CD14-positive monocyte (primary cell): ENCODE measurements around the gene GPRC5B. TPM values are rescaled to one million over a fixed set of nuclear protein-coding genes. Genes with fewer than 3 reads are reported as not detected.

Experiments used
- DNase-seq, 3 donors: peaks; one replicate each; pipeline ENCODE4 v3.0.0-alpha.2; 2011 to 2022
- H2AFZ ChIP-seq: 2 replicates; pipeline ENCODE4 v1.6.0; 2012; ENCODE audit warnings: mild to moderate bottlenecking, low read depth, low read length, inconsistent platforms; ENCODE audit not compliant: insufficient read depth, poor library complexity, severe bottlenecking
- H3K27ac ChIP-seq, 2 donors: 1 replicate in 1 of 2; 2 replicates in 1 of 2; pipeline ENCODE4 v1.5.1; 2012 to 2013; ENCODE audit warnings: low read length in 2 of 2, control low read depth in 1 of 2, inconsistent platforms in 1 of 2, low read depth in 1 of 2, mild to moderate bottlenecking in 1 of 2
- H3K27me3 ChIP-seq, 2 donors: one replicate each; pipeline versions ENCODE4 v1.6.0 to v1.6.1; 2011 to 2013; ENCODE audit warnings: low read length in 2 of 2; ENCODE audit not compliant: control insufficient read depth in 2 of 2, insufficient read depth in 2 of 2
- H3K36me3 ChIP-seq, 2 donors: replicated peaks in 1 of 2; 1 replicate in 1 of 2; 2 replicates in 1 of 2; pipeline versions ENCODE4 v1.5.1 to v1.6.1; 2012 to 2013; ENCODE audit warnings: low read length in 2 of 2, control low read depth in 1 of 2, inconsistent platforms in 1 of 2, mild to moderate bottlenecking in 1 of 2; ENCODE audit not compliant: insufficient read depth in 2 of 2, control insufficient read depth in 1 of 2
- H3K4me1 ChIP-seq, 2 donors: 1 replicate in 1 of 2; 2 replicates in 1 of 2; pipeline versions ENCODE4 v1.5.1 to v1.6.1; 2012 to 2013; ENCODE audit warnings: low read length in 2 of 2, control low read depth in 1 of 2, inconsistent platforms in 1 of 2, mild to moderate bottlenecking in 1 of 2, moderate library complexity in 1 of 2; ENCODE audit not compliant: insufficient read depth in 2 of 2, control insufficient read depth in 1 of 2
- H3K4me2 ChIP-seq: replicated peaks from 2 replicates; pipeline ENCODE3; 2012; ENCODE audit warnings: low read length, moderate library complexity, mild to moderate bottlenecking; ENCODE audit not compliant: poor library complexity, severe bottlenecking; ENCODE audit errors: extremely low read depth
- H3K4me3 ChIP-seq, 3 experiments: fragments of 200-600 bp in 1 of 3; sonication (generic) in 1 of 3; replicated peaks in 1 of 3; 1 replicate in 2 of 3; 2 replicates in 1 of 3; pipeline ENCODE4 v1.5.1; 2011 to 2013; ENCODE audit warnings: low read length in 3 of 3, mild to moderate bottlenecking in 3 of 3, control low read depth in 2 of 3, low read depth in 2 of 3, inconsistent platforms in 1 of 3, moderate library complexity in 1 of 3
- H3K79me2 ChIP-seq: 2 replicates; pipeline ENCODE4 v1.6.0; 2012; ENCODE audit warnings: mild to moderate bottlenecking, control low read depth, inconsistent platforms, low read length, moderate library complexity; ENCODE audit not compliant: insufficient read depth
- H3K9ac ChIP-seq: 2 replicates; pipeline ENCODE4 v1.6.0; 2017; ENCODE audit warnings: low read length, mild to moderate bottlenecking; ENCODE audit not compliant: insufficient read depth, poor library complexity, severe bottlenecking
- H3K9me3 ChIP-seq, 2 donors: replicated peaks in 1 of 2; 1 replicate in 1 of 2; 2 replicates in 1 of 2; pipeline versions ENCODE4 v1.5.1 to v1.6.1; 2012 to 2013; ENCODE audit warnings: low read length in 2 of 2, control low read depth in 1 of 2; ENCODE audit not compliant: control insufficient read depth in 1 of 2, insufficient read depth in 1 of 2
- H4K20me1 ChIP-seq: 2 replicates; pipeline ENCODE4 v1.6.0; 2012; ENCODE audit warnings: mild to moderate bottlenecking, low read length, control low read depth, moderate library complexity; ENCODE audit not compliant: insufficient read depth
- H3K27ac Mint-ChIP-seq, 7 donors: one replicate each; pipeline ENCODE4 v1.8.0; 2020; ENCODE audit warnings: mild to moderate bottlenecking in 7 of 7, mixed read lengths in 7 of 7, moderate library complexity in 6 of 7, inconsistent platforms in 2 of 7
- H3K27me3 Mint-ChIP-seq, 3 donors: one replicate each; pipeline ENCODE4 v1.8.0; 2021 to 2022; ENCODE audit warnings: low read depth in 3 of 3, mild to moderate bottlenecking in 3 of 3, mixed read lengths in 3 of 3, moderate library complexity in 3 of 3, inconsistent platforms in 1 of 3
- H3K36me3 Mint-ChIP-seq, 2 donors: one replicate each; pipeline ENCODE4 v1.8.0; 2020; ENCODE audit warnings: mixed read lengths in 2 of 2, inconsistent platforms in 1 of 2, mild to moderate bottlenecking in 1 of 2
- H3K4me1 Mint-ChIP-seq: one replicate; pipeline ENCODE4 v1.8.0; 2020; ENCODE audit warnings: mild to moderate bottlenecking, mixed read lengths
- H3K4me3 Mint-ChIP-seq, 2 donors: one replicate each; pipeline ENCODE4 v1.8.0; 2020; ENCODE audit warnings: mild to moderate bottlenecking in 2 of 2, mixed read lengths in 2 of 2, moderate library complexity in 1 of 2
- H3K9me3 Mint-ChIP-seq, 7 donors: one replicate each; pipeline ENCODE4 v1.8.0; 2020 to 2022; ENCODE audit warnings: mixed read lengths in 7 of 7, mild to moderate bottlenecking in 6 of 7, moderate library complexity in 6 of 7, inconsistent platforms in 2 of 7
- CTCF ChIP-seq: fragments of 200-600 bp; IDR thresholded peaks from one replicate; pipeline ENCODE4 v1.8.0; 2022; ENCODE audit warnings: antibody characterized with exemption, mild to moderate bottlenecking
- WGBS: methylation state at CpG from one replicate; pipeline ENCODE4 v1.1.5; 2013; ENCODE audit warnings: missing lambda C conversion rate; ENCODE audit not compliant: insufficient coverage; 5-methylcytosine and 5-hydroxymethylcytosine counted together
- intact Hi-C, 2 donors: fragments of 100-400 bp; cut with micrococcal nuclease; formaldehyde crosslinking; loops; one replicate each; pipeline versions ENCODE4 v1.15.0 to v1.15.1; 2023
- polyA plus RNA-seq, 3 donors: library from polyadenylated mRNA; depleted of rRNA in 1 of 3; unstranded in 2 of 3; stranded (reverse) in 1 of 3; fragments of 300-500 nt in 2 of 3; fragments of >200 nt in 1 of 3; fragmentation: Illumina TruSeq in 2 of 3; gene quantifications; 1 replicate in 2 of 3; 2 replicates in 1 of 3; pipeline ENCODE4 v1.2.3, GENCODE V29; 2012 to 2021

Gene GPRC5B
- polyA plus RNA-seq, 3 donors, result 0.06 to 0.24 TPM; not detected in 1

GRCh38 chr16:19846436-19846835, 38.2 kb downstream of the GPRC5B start:
- no peak overlapping the region for H3K4me3 Mint-ChIP-seq
- WGBS, result 100% methylated on average over 4 of the region's 5 CpGs
- H3K9me3 Mint-ChIP-seq, result no peaks in the 10 kb centered on the region
- H3K27me3 Mint-ChIP-seq, result peaks cover 0 to 5% (median 2%) of the 10 kb centered on the region in 3 donors
- H3K9ac ChIP-seq, result no peak overlapping the region
- H3K4me3 ChIP-seq, result no peak overlapping the region
- H3K36me3 ChIP-seq, result no peaks in the 10 kb centered on the region
- intact Hi-C loops, result no loop called here
- no peak overlapping the region for H3K27ac ChIP-seq
- TF ChIP-seq CTCF, result no peak
- H4K20me1 ChIP-seq, result no peaks in the 10 kb centered on the region
- H3K27ac Mint-ChIP-seq, result no peak overlapping the region
- DNase-seq, result no peak
- H3K9me3 ChIP-seq, result no peaks in the 10 kb centered on the region
- H3K27me3 ChIP-seq, result no peaks in the 10 kb centered on the region
- no peaks in the 10 kb centered on the region for H3K4me1 ChIP-seq
- H3K36me3 Mint-ChIP-seq, result no peaks in the 10 kb centered on the region
- H3K4me2 ChIP-seq, result no peak overlapping the region
- no peaks in the 10 kb centered on the region for H3K4me1 Mint-ChIP-seq
- no peak overlapping the region for H2AFZ ChIP-seq
- H3K79me2 ChIP-seq, result no peaks in the 10 kb centered on the region

DNA sequence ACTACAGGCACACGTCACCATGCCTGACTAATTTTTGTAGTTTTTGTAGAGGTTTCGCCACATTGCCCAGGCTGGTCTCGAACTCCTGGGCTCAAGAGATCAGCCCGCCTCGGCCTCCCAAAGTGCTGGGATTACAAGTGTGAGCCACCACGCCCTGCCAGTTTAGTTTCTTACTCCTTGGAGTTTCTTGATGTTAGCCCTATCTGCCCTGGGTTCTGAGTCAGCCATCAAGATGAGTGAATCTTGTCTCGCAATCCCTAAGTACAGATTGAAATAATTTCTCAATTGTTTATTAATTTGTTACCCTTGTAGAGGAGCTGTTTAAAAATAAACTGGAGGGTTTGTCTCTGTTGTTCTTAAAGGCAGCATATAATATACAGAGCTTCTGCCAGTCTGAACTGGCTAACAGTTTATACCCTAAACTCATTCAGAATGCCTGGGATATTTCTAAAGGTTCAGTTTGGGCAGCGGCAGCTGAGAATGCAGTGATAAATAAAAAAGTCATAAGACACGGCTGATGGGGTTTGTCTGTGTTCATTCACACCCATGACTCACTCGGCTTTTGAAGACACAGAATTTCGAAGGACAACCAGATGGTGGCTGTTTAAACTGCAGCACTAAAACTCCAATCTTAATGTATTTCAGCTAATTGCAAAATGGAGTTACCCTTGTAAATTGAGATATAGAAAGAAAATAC, 39.6 kb downstream of the GPRC5B start:
- no peaks in the 10 kb centered on the region for H3K36me3 Mint-ChIP-seq
- H2AFZ ChIP-seq, result no peak overlapping the region
- H3K36me3 ChIP-seq, result no peaks in the 10 kb centered on the region
- H3K79me2 ChIP-seq, result no peaks in the 10 kb centered on the region
- no peak for TF ChIP-seq CTCF
- no peaks in the 10 kb centered on the region for H4K20me1 ChIP-seq
- H3K27me3 ChIP-seq, result no peaks in the 10 kb centered on the region
- H3K27ac ChIP-seq, result no peak overlapping the region
- no peaks in the 10 kb centered on the region for H3K9me3 ChIP-seq
- no peaks in the 10 kb centered on the region for H3K9me3 Mint-ChIP-seq
- intact Hi-C loops, result no loop called here
- no peak for DNase-seq
- H3K27ac Mint-ChIP-seq, result peak overlapping the region in 1 of 7 donors; percentile 5
- H3K4me3 Mint-ChIP-seq, result no peak overlapping the region
- H3K4me1 Mint-ChIP-seq, result no peaks in the 10 kb centered on the region
- peaks cover 0 to 5% (median 2%) of the 10 kb centered on the region in 3 donors for H3K27me3 Mint-ChIP-seq
- H3K4me2 ChIP-seq, result no peak overlapping the region
- no peak overlapping the region for H3K4me3 ChIP-seq
- WGBS, result 97% methylated on average over 6 of the region's 11 CpGs
- no peak overlapping the region for H3K9ac ChIP-seq
- no peaks in the 10 kb centered on the region for H3K4me1 ChIP-seq
